Erythroblast (primary cell): ENCODE results near the gene FAM161A.

Experiments used
- GATA1 ChIP-seq: IDR thresholded peaks from 2 replicates; pipeline ENCODE4 v1.6.1; 2011; ENCODE audit warnings: low read depth, mild to moderate bottlenecking, control low read depth, low read length, moderate library complexity
- POLR2A ChIP-seq: IDR thresholded peaks from 2 replicates; pipeline ENCODE4 v1.6.1; 2011; ENCODE audit warnings: mild to moderate bottlenecking, low read length

GRCh38 chr2:61887717-61888266, 33.9 kb upstream of the FAM161A start:
- no peak for TF ChIP-seq POLR2A
- TF ChIP-seq GATA1, result no peak
